AG04450 (cell line): ENCODE measurements around the gene PTS. TPM values are rescaled to one million over a fixed set of nuclear protein-coding genes. Genes with fewer than 3 reads are reported as not detected.

ENCODE experiments used
- CTCF ChIA-PET: fragments of 300-600, 350-600 bp; formaldehyde crosslinking; extraction: SDS; loops from one replicate; lab custom pipeline; 2022; ENCODE audit warnings: antibody characterized with exemption, inconsistent platforms; lab: Charles Lee
- POLR2A ChIA-PET: fragments of 350-600 bp; formaldehyde crosslinking; extraction: SDS; loops from one replicate; lab custom pipeline; 2021; ENCODE audit warnings: antibody characterized with exemption, inconsistent platforms; lab: Yijun Ruan, JAX
- DNase-seq: peaks from one replicate; pipeline ENCODE4 v3.0.0-alpha.2; 2011; ENCODE audit warnings: low read depth, low spot score
- H3K27ac ChIP-seq: one replicate; pipeline ENCODE4 v1.5.1; 2012; ENCODE audit warnings: low read depth, low read length, control low read depth
- H3K27me3 ChIP-seq: one replicate; pipeline ENCODE4 v1.6.0; 2012; ENCODE audit warnings: low read length; ENCODE audit not compliant: control insufficient read depth, insufficient read depth
- H3K4me3 ChIP-seq: 2 replicates; pipeline ENCODE4 v1.5.1; 2011; ENCODE audit warnings: mild to moderate bottlenecking, low read depth, low read length, control low read depth
- H3K9me3 ChIP-seq: 2 replicates; pipeline ENCODE4 v1.5.1; 2012; ENCODE audit warnings: low read length; ENCODE audit not compliant: control insufficient read depth, insufficient read depth
- polyA plus RNA-seq: library from polyadenylated mRNA; depleted of rRNA; stranded (reverse); fragments of >200 nt; gene quantifications from 2 replicates; pipeline ENCODE4 v1.2.3, GENCODE V29; 2011
- TF ChIP-seq, protein P1 (sequence below): IDR thresholded peaks from 2 replicates; pipeline ENCODE4 v1.5.1; 2011; ENCODE audit warnings: low read depth, low read length, control low read depth, inconsistent platforms

PTS gene
- polyA plus RNA-seq, 1 experiment, result 55.9 TPM

GRCh38 chr11:112211536-112211935, 14.7 kb upstream of the PTS start:
- H3K4me3 ChIP-seq, result no peak overlapping the region
- ChIA-PET POLR2A (no interaction called here), CTCF (interaction anchor here (1.2 to 1.6 kb wide), 2 partner anchors 68 to 99 kb away, joined by 3 to 12 read pairs; no protein-coding TSS in a partner anchor)
- H3K9me3 ChIP-seq, result no peaks in the 10 kb centered on the region
- no peak for DNase-seq
- H3K27ac ChIP-seq, result no peak overlapping the region
- TF ChIP-seq, protein P1, sequence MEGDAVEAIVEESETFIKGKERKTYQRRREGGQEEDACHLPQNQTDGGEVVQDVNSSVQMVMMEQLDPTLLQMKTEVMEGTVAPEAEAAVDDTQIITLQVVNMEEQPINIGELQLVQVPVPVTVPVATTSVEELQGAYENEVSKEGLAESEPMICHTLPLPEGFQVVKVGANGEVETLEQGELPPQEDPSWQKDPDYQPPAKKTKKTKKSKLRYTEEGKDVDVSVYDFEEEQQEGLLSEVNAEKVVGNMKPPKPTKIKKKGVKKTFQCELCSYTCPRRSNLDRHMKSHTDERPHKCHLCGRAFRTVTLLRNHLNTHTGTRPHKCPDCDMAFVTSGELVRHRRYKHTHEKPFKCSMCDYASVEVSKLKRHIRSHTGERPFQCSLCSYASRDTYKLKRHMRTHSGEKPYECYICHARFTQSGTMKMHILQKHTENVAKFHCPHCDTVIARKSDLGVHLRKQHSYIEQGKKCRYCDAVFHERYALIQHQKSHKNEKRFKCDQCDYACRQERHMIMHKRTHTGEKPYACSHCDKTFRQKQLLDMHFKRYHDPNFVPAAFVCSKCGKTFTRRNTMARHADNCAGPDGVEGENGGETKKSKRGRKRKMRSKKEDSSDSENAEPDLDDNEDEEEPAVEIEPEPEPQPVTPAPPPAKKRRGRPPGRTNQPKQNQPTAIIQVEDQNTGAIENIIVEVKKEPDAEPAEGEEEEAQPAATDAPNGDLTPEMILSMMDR, result no peak
- no peaks in the 10 kb centered on the region for H3K27me3 ChIP-seq

GRCh38 chr11:112212290-112212689, 13.9 kb upstream of the PTS start:
- TF ChIP-seq, protein P1, result no peak
- CTCF ChIA-PET, result interaction anchor here (0.5 to 1.6 kb wide), 4 partner anchors 20 to 99 kb away, joined by 3 to 12 read pairs (median 6); no protein-coding TSS in a partner anchor
- POLR2A ChIA-PET, result no interaction called here
- no peaks in the 10 kb centered on the region for H3K27me3 ChIP-seq
- no peak overlapping the region for H3K4me3 ChIP-seq
- DNase-seq, result no peak
- H3K9me3 ChIP-seq, result no peaks in the 10 kb centered on the region
- H3K27ac ChIP-seq, result no peak overlapping the region

DNA sequence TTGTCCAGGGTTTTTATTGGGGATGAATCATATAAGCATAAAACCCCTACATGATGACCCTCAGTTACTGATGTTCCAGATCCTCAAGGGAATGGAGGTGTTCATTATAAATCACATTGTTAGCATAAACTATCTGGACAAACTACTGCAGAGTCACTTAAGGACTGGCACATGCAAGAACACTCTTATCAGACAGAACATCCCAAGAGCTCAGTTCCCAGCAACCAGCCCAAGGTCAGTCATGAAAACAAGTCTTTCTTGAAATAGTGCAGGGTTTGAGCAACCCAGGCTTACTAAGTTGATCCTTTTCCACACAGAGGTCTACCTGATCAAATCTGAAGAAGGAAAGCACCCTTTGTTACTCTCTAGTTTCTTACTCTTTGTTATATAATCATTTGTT, 13.5 kb upstream of the PTS start:
- TF ChIP-seq, protein P1, result no peak
- H3K27ac ChIP-seq, result no peak overlapping the region
- ChIA-PET CTCF (interaction anchor here (0.5 to 1.6 kb wide), 4 partner anchors 20 to 100 kb away, joined by 3 to 12 read pairs (median 6); no protein-coding TSS in a partner anchor), POLR2A (no interaction called here)
- H3K27me3 ChIP-seq, result no peaks in the 10 kb centered on the region
- no peak overlapping the region for H3K4me3 ChIP-seq
- no peaks in the 10 kb centered on the region for H3K9me3 ChIP-seq
- no peak for DNase-seq

DNA sequence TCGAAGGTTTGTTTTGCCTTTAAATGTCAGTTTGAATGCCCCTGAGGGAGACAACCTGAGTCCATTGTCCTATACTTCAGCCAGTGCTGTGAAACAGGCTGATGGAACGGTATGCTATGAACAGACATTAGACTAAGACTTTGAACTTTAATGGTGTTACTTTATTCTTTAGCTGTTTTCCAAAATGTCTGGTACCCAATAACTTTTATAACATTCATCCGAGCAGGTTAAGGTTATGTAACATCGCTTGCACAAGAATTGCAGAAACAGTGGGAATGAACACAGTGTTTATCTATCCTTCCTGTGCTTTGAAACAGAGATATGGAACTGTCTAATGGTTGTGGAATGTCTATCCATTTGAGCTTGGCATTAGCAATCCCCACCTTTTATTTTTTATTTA, 12.5 kb upstream of the PTS start:
- no peaks in the 10 kb centered on the region for H3K9me3 ChIP-seq
- no peak overlapping the region for H3K4me3 ChIP-seq
- no peak overlapping the region for H3K27ac ChIP-seq
- TF ChIP-seq, protein P1, result no peak
- ChIA-PET CTCF (interaction anchor here (1.2 to 15.0 kb wide), 2 partner anchors 68 to 100 kb away, joined by 3 to 711 read pairs; no protein-coding TSS in a partner anchor), POLR2A (interaction anchor here (1.0 to 1.4 kb wide), 2 partner anchors 57 to 85 kb away, joined by 3 to 7 read pairs; no protein-coding TSS in a partner anchor)
- DNase-seq, result no peak
- H3K27me3 ChIP-seq, result no peaks in the 10 kb centered on the region

DNA sequence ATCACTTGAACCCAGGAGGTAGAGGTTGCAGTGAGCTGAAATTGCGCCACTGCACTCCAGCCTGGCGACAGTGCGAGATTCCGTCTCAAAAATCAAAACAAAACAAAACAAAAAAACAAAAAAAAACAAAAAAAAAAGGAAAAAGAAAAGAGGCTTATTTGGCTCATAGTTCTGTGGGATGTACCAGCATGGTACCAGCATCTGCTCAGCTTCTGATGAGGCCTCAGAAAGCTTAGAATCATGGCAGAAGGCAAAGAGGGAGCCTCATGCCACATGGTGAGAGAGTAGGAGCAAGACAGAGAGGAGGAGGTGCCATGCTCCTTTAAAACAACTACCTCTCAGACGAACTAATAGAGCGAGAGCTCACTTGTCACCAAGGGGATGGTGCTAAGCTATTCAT, 10.6 kb upstream of the PTS start:
- Histone ChIP-seq H3K9me3 (no peaks in the 10 kb centered on the region), H3K27ac (no peak overlapping the region), H3K27me3 (no peaks in the 10 kb centered on the region), H3K4me3 (no peak overlapping the region)
- CTCF ChIA-PET, result interaction anchor here (0.6 to 15.0 kb wide), 3 partner anchors 11 to 102 kb away, joined by 3 to 711 read pairs (median 5); partner anchors contain the start of gene PTS
- POLR2A ChIA-PET, result no interaction called here
- no peak for DNase-seq
- TF ChIP-seq, protein P1, result no peak
